Fibroblast of lung (primary cell): ENCODE results near the gene RPL6. TPM values are rescaled to one million over a fixed set of nuclear protein-coding genes. Genes with fewer than 3 reads are reported as not detected.
"Not testable (repeated sequence)": the region's sequence is repeated elsewhere in the genome, so short reads cannot be mapped to it uniquely, and the experiment has no call there.

Experiments
- DNase-seq, 2 donors: peaks; one replicate each; pipeline versions ENCODE4 v3.0.0 to v3.0.0-alpha.2; 2010; ENCODE audit warnings: low read depth in 2 of 2
- H2AFZ ChIP-seq: 2 replicates; pipeline ENCODE4 v1.5.1; 2012; ENCODE audit warnings: low read length, control low read depth, inconsistent platforms
- H3K27ac ChIP-seq: 2 replicates; pipeline ENCODE4 v1.5.1; 2011; ENCODE audit warnings: low read length, control low read depth; ENCODE audit not compliant: insufficient read depth
- H3K27me3 ChIP-seq: 2 replicates; pipeline ENCODE4 v1.5.1; 2011; ENCODE audit warnings: mild to moderate bottlenecking, low read length; ENCODE audit not compliant: control insufficient read depth, insufficient read depth
- H3K36me3 ChIP-seq: 2 replicates; pipeline ENCODE4 v1.5.1; 2011; ENCODE audit warnings: low read length; ENCODE audit not compliant: control insufficient read depth, insufficient read depth
- H3K4me1 ChIP-seq: 2 replicates; pipeline ENCODE4 v1.5.1; 2011; ENCODE audit warnings: low read length; ENCODE audit not compliant: control insufficient read depth, insufficient read depth; ENCODE audit errors: extremely low read depth
- H3K4me2 ChIP-seq: 2 replicates; pipeline ENCODE4 v1.5.1; 2011; ENCODE audit warnings: low read length, control low read depth; ENCODE audit not compliant: insufficient read depth; ENCODE audit errors: extremely low read depth
- H3K4me3 ChIP-seq, 4 experiments: fragments of 200-600 bp in 1 of 4; sonication (generic) in 1 of 4; replicated peaks in 1 of 4; 2 replicates each; pipeline ENCODE4 v1.5.1; 2011 to 2016; ENCODE audit warnings: low read length in 4 of 4, low read depth in 3 of 4, mild to moderate bottlenecking in 3 of 4, control low read depth in 2 of 4, inconsistent platforms in 1 of 4, mixed read lengths in 1 of 4; ENCODE audit not compliant: insufficient read depth in 1 of 4; ENCODE audit errors: control extremely low read depth in 1 of 4
- H3K79me2 ChIP-seq: 2 replicates; pipeline ENCODE4 v1.5.1; 2012; ENCODE audit warnings: mild to moderate bottlenecking, low read length, inconsistent platforms; ENCODE audit not compliant: control insufficient read depth, insufficient read depth
- H3K9ac ChIP-seq: 2 replicates; pipeline ENCODE4 v1.5.1; 2011; ENCODE audit warnings: mild to moderate bottlenecking, low read length, control low read depth; ENCODE audit not compliant: insufficient read depth
- H3K9me3 ChIP-seq: 2 replicates; pipeline ENCODE4 v1.5.1; 2012; ENCODE audit warnings: low read depth, low read length; ENCODE audit not compliant: control insufficient read depth, insufficient read depth
- H4K20me1 ChIP-seq: 2 replicates; pipeline ENCODE4 v1.5.1; 2011; ENCODE audit warnings: low read length; ENCODE audit not compliant: control insufficient read depth, insufficient read depth; ENCODE audit errors: extremely low read depth
- CTCF ChIP-seq, 2 donors: IDR thresholded peaks in 1 of 2; conservative IDR thresholded peaks in 1 of 2; 1 replicate in 1 of 2; 2 replicates in 1 of 2; pipeline ENCODE4 v1.5.1; 2011 to 2012; ENCODE audit warnings: low read length in 2 of 2, control low read depth in 1 of 2, inconsistent platforms in 1 of 2, low read depth in 1 of 2, mild to moderate bottlenecking in 1 of 2
- EZH2 ChIP-seq: IDR thresholded peaks from 2 replicates; pipeline ENCODE4 v1.5.1; 2012; ENCODE audit warnings: low read length, control low read depth, mild to moderate bottlenecking; ENCODE audit errors: missing control alignments
- polyA plus RNA-seq, 2 donors: library from polyadenylated mRNA; depleted of rRNA in 1 of 2; stranded (reverse) in 1 of 2; unstranded in 1 of 2; fragments of >200 nt; gene quantifications; 2 replicates each; pipeline ENCODE4 v1.2.1, GENCODE V29; 2011 to 2012; ENCODE audit warnings: missing spikeins in 1 of 2
- total RNA-seq: library from RNA; depleted of rRNA; stranded (reverse); fragments of >200 nt; gene quantifications from 2 replicates; pipeline ENCODE4 v1.2.1, GENCODE V29; 2014

RPL6 gene
- total and polyA plus RNA-seq, 2 donors (not counting 1 experiment from before 2014, with no cell fraction given): 679 to 2,040 TPM

GRCh38 chr12:112413855-112414625 lies 4.6 kb upstream of the RPL6 start:
- no peaks in the 10 kb centered on the region for H3K27me3 ChIP-seq

GRCh38 chr12:112409906-112410244 lies 470 bp upstream of the RPL6 start:
- Histone ChIP-seq H3K27ac (no peak overlapping the region), H3K4me3 (no peak overlapping the region), H3K9me3 (no peaks in the 10 kb centered on the region), H2AFZ (peak overlapping the region; percentile 60), H3K4me2 (no peak overlapping the region), H3K36me3 (peaks cover 12% of the 10 kb centered on the region), H4K20me1 (no peaks in the 10 kb centered on the region), H3K9ac (no peak overlapping the region), H3K27me3 (no peaks in the 10 kb centered on the region), H3K79me2 (peaks cover 24% of the 10 kb centered on the region), H3K4me1 (peaks cover 3% of the 10 kb centered on the region)
- TF ChIP-seq CTCF (conservative IDR thresholded peaks at IDR 0.05 in 1 of 2, IDR thresholded peaks at IDR 0.05 in 1 of 2; ENCODE audit: low read depth in 1 of 2, low read length in 2 of 2): no peak
- TF ChIP-seq EZH2: no peak
- DNase-seq: no peak

More at GRCh38 chr12:112413855-112414625, 4.6 kb upstream of the RPL6 start:
- H2AFZ ChIP-seq: no peak overlapping the region
- no peaks in the 10 kb centered on the region for H3K9me3 ChIP-seq
- peaks cover 3% of the 10 kb centered on the region for H3K79me2 ChIP-seq
- H3K36me3 ChIP-seq: no peaks in the 10 kb centered on the region
- H3K4me1 ChIP-seq: no peaks in the 10 kb centered on the region
- no peak for DNase-seq
- TF ChIP-seq CTCF (conservative IDR thresholded peaks at IDR 0.05 in 1 of 2, IDR thresholded peaks at IDR 0.05 in 1 of 2; ENCODE audit: low read depth in 1 of 2, low read length in 2 of 2) (no peak), EZH2 (no peak)
- no peak overlapping the region for H3K4me2 ChIP-seq
- no peak overlapping the region for H3K4me3 ChIP-seq
- no peak overlapping the region for H3K9ac ChIP-seq
- H3K27ac ChIP-seq: no peak overlapping the region
- no peaks in the 10 kb centered on the region for H4K20me1 ChIP-seq

GRCh38 chr12:112408621-112409020 lies 784 bp downstream of the RPL6 start:
- Histone ChIP-seq H3K4me2 (peak overlapping the region; percentile 61), H3K4me1 (peaks cover 3% of the 10 kb centered on the region), H3K27ac (peak overlapping the region; percentile 98), H4K20me1 (no peaks in the 10 kb centered on the region), H3K27me3 (no peaks in the 10 kb centered on the region), H3K79me2 (peaks cover 24% of the 10 kb centered on the region), H3K36me3 (peaks cover 20% of the 10 kb centered on the region), H2AFZ (peak overlapping the region; percentile 89), H3K4me3 (peak overlapping the region; percentile 75 to 98 (median 93)), H3K9ac (peak overlapping the region; percentile 87), H3K9me3 (no peaks in the 10 kb centered on the region)
- TF ChIP-seq CTCF (conservative IDR thresholded peaks at IDR 0.05 in 1 of 2, IDR thresholded peaks at IDR 0.05 in 1 of 2; ENCODE audit: low read depth in 1 of 2, low read length in 2 of 2) (no peak), EZH2 (no peak)
- no peak for DNase-seq

GRCh38 chr12:112407683-112408082 lies 1.7 kb downstream of the RPL6 start:
- H2AFZ ChIP-seq, H3K9ac ChIP-seq, H3K4me1 ChIP-seq, DNase-seq, H3K27ac ChIP-seq, H3K9me3 ChIP-seq, H4K20me1 ChIP-seq, H3K27me3 ChIP-seq: not testable (repeated sequence)
- peak overlapping the region in 3 of 4 experiments; percentile 75 to 97 (median 89) for H3K4me3 ChIP-seq
- peak overlapping the region; percentile 89 for H3K4me2 ChIP-seq
- H3K79me2 ChIP-seq: peaks cover 24% of the 10 kb centered on the region
- peaks cover 20% of the 10 kb centered on the region for H3K36me3 ChIP-seq
